SK-N-SH treated with all-trans-retinoic acid at 6 μM for 48 hours (cell line): ENCODE results near the gene ARR3.

Experiments
- ATAC-seq: fragments of 200-7000 bp; cut with Tn5 transposase; 3 replicates; pipeline ENCODE4 v1.9.1; 2020; ENCODE audit warnings: mild to moderate bottlenecking, moderate library complexity
- ARNTL ChIP-seq: fragments of 450-650 bp; formaldehyde crosslinking; IDR thresholded peaks from 2 replicates; pipeline ENCODE4 v1.5.0; 2020; ENCODE audit warnings: low read depth, mild to moderate bottlenecking, moderate library complexity, borderline replicate concordance
- BACH2 ChIP-seq: fragments of 250-450 bp; sonication (Bioruptor Pico); IDR thresholded peaks from 2 replicates; pipeline ENCODE4 v1.9.0; 2021; ENCODE audit warnings: mild to moderate bottlenecking, borderline replicate concordance
- CREB5 ChIP-seq: fragments of 250-450 bp; sonication (Bioruptor Pico); IDR thresholded peaks from 2 replicates; pipeline ENCODE4 v1.5.1; 2020; ENCODE audit warnings: low read depth, mild to moderate bottlenecking, moderate library complexity
- CSDC2 ChIP-seq: fragments of 250-450 bp; sonication (Bioruptor Pico); IDR thresholded peaks from 2 replicates; pipeline ENCODE4 v1.5.0; 2020; ENCODE audit warnings: mild to moderate bottlenecking, moderate library complexity
- CSRNP3 ChIP-seq: fragments of 250-450 bp; sonication (Bioruptor Pico); IDR thresholded peaks from 2 replicates; pipeline ENCODE4 v1.5.1; 2021; ENCODE audit warnings: mild to moderate bottlenecking, moderate library complexity
- ESRRG ChIP-seq: fragments of 250-450 bp; sonication (Bioruptor Pico); IDR thresholded peaks from 2 replicates; pipeline ENCODE4 v1.6.1; 2021; ENCODE audit warnings: mild to moderate bottlenecking
- ISL1 ChIP-seq: fragments of 250-450 bp; sonication (Bioruptor Pico); IDR thresholded peaks from 2 replicates; pipeline ENCODE4 v2.1.2; 2022; ENCODE audit warnings: mild to moderate bottlenecking, moderate library complexity
- OSR1 ChIP-seq: fragments of 250-450 bp; sonication (Bioruptor Pico); IDR thresholded peaks from 2 replicates; pipeline ENCODE4 v1.8.0; 2022; ENCODE audit warnings: moderate library complexity, mild to moderate bottlenecking, inconsistent platforms
- PATZ1 ChIP-seq: fragments of 250-450 bp; sonication (Bioruptor Pico); IDR thresholded peaks from 2 replicates; pipeline ENCODE4 v1.8.0; 2020; ENCODE audit warnings: mild to moderate bottlenecking, moderate library complexity, borderline replicate concordance
- POU6F1 ChIP-seq: fragments of 250-450 bp; sonication (Bioruptor Pico); IDR thresholded peaks from 2 replicates; pipeline ENCODE4 v1.8.0; 2021; ENCODE audit warnings: low read depth, mild to moderate bottlenecking, moderate library complexity, borderline replicate concordance
- PPARA ChIP-seq: fragments of 250-450 bp; sonication (Bioruptor Pico); IDR thresholded peaks from 2 replicates; pipeline ENCODE4 v1.5.0; 2020; ENCODE audit warnings: mild to moderate bottlenecking, borderline replicate concordance
- SNAI2 ChIP-seq: fragments of 250-450 bp; sonication (Bioruptor Pico); IDR thresholded peaks from 2 replicates; pipeline ENCODE4 v1.5.0; 2020; ENCODE audit warnings: mild to moderate bottlenecking, moderate library complexity
- TCF4 ChIP-seq: fragments of 250-450 bp; sonication (Bioruptor Pico); IDR thresholded peaks from 2 replicates; pipeline ENCODE4 v1.8.0; 2021; ENCODE audit warnings: mild to moderate bottlenecking, moderate library complexity, borderline replicate concordance
- TOX ChIP-seq: fragments of 250-450 bp; sonication (Bioruptor Pico); IDR thresholded peaks from 2 replicates; pipeline ENCODE4 v1.8.0; 2021; ENCODE audit warnings: mild to moderate bottlenecking, moderate library complexity, borderline replicate concordance
- TSHZ2 ChIP-seq: fragments of 250-450 bp; sonication (Bioruptor Pico); IDR thresholded peaks from 2 replicates; pipeline ENCODE4 v1.5.0; 2020; ENCODE audit warnings: mild to moderate bottlenecking, moderate library complexity
- ZC3H10 ChIP-seq: fragments of 250-450 bp; sonication (Bioruptor Pico); IDR thresholded peaks from 2 replicates; pipeline ENCODE4 v1.5.1; 2021; ENCODE audit warnings: mild to moderate bottlenecking, moderate library complexity
- ZFP3 ChIP-seq: fragments of 250-450 bp; sonication (Bioruptor Pico); IDR thresholded peaks from 2 replicates; pipeline ENCODE4 v1.5.0; 2020; ENCODE audit warnings: mild to moderate bottlenecking, moderate library complexity
- ZFP30 ChIP-seq: fragments of 450-650 bp; formaldehyde crosslinking; IDR thresholded peaks from 2 replicates; pipeline ENCODE4 v1.5.0; 2022; ENCODE audit warnings: mild to moderate bottlenecking, moderate library complexity
- ZNF565 ChIP-seq: fragments of 450-650 bp; formaldehyde crosslinking; conservative IDR thresholded peaks from 2 replicates; pipeline ENCODE4 v1.5.0; 2020; ENCODE audit warnings: low read depth, mild to moderate bottlenecking, moderate library complexity
- ZNF70 ChIP-seq: fragments of 450-650 bp; formaldehyde crosslinking; IDR thresholded peaks from 2 replicates; pipeline ENCODE4 v1.5.0; 2020; ENCODE audit warnings: mild to moderate bottlenecking, moderate library complexity
- ZNF8 ChIP-seq: fragments of 450-650 bp; formaldehyde crosslinking; IDR thresholded peaks from 2 replicates; pipeline ENCODE4 v1.5.0; 2020; ENCODE audit warnings: mild to moderate bottlenecking, moderate library complexity

Gene ARR3

GRCh38 chrX:70293621-70294020, 25.5 kb downstream of the ARR3 start:
- TF ChIP-seq TOX (CRISPR knock-in tag) (no peak), ARNTL (no peak), ZFP30 (CRISPR knock-in tag) (no peak), POU6F1 (CRISPR knock-in tag) (no peak), CSDC2 (no peak), CREB5 (CRISPR knock-in tag) (no peak), ZNF8 (no peak), ZNF70 (CRISPR knock-in tag) (no peak), OSR1 (CRISPR knock-in tag) (no peak), SNAI2 (CRISPR knock-in tag) (no peak), TCF4 (no peak), ZNF565 (no peak), PPARA (no peak), ZFP3 (CRISPR knock-in tag) (no peak)
- no peak for ATAC-seq

GRCh38 chrX:70301716-70302115, 33.6 kb downstream of the ARR3 start:
- TF ChIP-seq BACH2 (CRISPR knock-in tag) (no peak), CSRNP3 (CRISPR knock-in tag) (no peak)
- ATAC-seq, result peak; percentile 94

GRCh38 chrX:70313503-70313902, 45.4 kb downstream of the ARR3 start:
- TF ChIP-seq BACH2 (CRISPR knock-in tag) (no peak), CREB5 (CRISPR knock-in tag) (no peak), POU6F1 (CRISPR knock-in tag) (no peak), ARNTL (no peak)
- peak; percentile 60; the same call in 2 of the 3 replicates for ATAC-seq

- peak; percentile 80 for ATAC-seq
- TF ChIP-seq CREB5 (CRISPR knock-in tag), result no peak
- no peak for TF ChIP-seq SNAI2 (CRISPR knock-in tag)
- no peak for TF ChIP-seq POU6F1 (CRISPR knock-in tag)
- no peak for TF ChIP-seq ESRRG (CRISPR knock-in tag)
- no peak for TF ChIP-seq CSDC2
- TF ChIP-seq TOX (CRISPR knock-in tag), result no peak
- no peak for TF ChIP-seq ARNTL
- TF ChIP-seq PATZ1, result no peak
- no peak for TF ChIP-seq TSHZ2
- TF ChIP-seq TCF4, result no peak
- no peak for TF ChIP-seq ZC3H10
- TF ChIP-seq ISL1, result no peak
These were observed 54.6 kb downstream of the ARR3 start for GRCh38 chrX:70322784-70323183.
